Measurements from ENCODE around the gene CAB39. TPM values are rescaled to one million over a fixed set of nuclear protein-coding genes. Genes with fewer than 3 reads are reported as not detected.

The CAB39 gene
- total RNA-seq, 1 experiment from 2014 or later = 40.4 TPM

- no peak for TF ChIP-seq CTCF (IDR thresholded peaks at IDR 0.05; ENCODE audit: insufficient read depth in 1 of 2, low read depth in 1 of 2, low read length in 1 of 2, severe bottlenecking in 1 of 2, unreplicated experiment in 1 of 2)
- POLR2A ChIA-PET = no interaction called here
- no peak for DNase-seq
- Mint-ChIP-seq H3K4me1 (ENCODE audit: low read depth, unreplicated experiment) (no peaks in the 10 kb centered on the region), H3K9me3 (ENCODE audit: unreplicated experiment) (no peaks in the 10 kb centered on the region), H3K36me3 (ENCODE audit: insufficient read depth, unreplicated experiment) (no peaks in the 10 kb centered on the region), H3K27me3 (ENCODE audit: insufficient read depth, unreplicated experiment) (no peaks in the 10 kb centered on the region), H3K4me3 (ENCODE audit: unreplicated experiment) (no peak overlapping the region), H3K27ac (ENCODE audit: unreplicated experiment) (no peak overlapping the region)
- no peaks in the 10 kb centered on the region for H3K27me3 ChIP-seq (replicated peaks; ENCODE audit: control insufficient read depth, insufficient read depth, low read length)
- H3K4me1 ChIP-seq = no peaks in the 10 kb centered on the region
- no peak overlapping the region for H3K4me3 ChIP-seq (ENCODE audit: low read depth, low read length)
- no peaks in the 10 kb centered on the region for H3K36me3 ChIP-seq (ENCODE audit: control insufficient read depth, insufficient read depth, low read length)
- BruUV-seq (replicated peaks) = no TSS peak
- intact Hi-C loops (cut with micrococcal nuclease; ENCODE audit: unreplicated experiment) = no loop called here
- CTCF ChIA-PET = no interaction called here
- H3K9me3 ChIP-seq = no peaks in the 10 kb centered on the region
These were observed 117.3 kb downstream of the CAB39 start for GRCh38 chr2:230829959-230830358.

- H3K27ac Mint-ChIP-seq (ENCODE audit: unreplicated experiment) = no peak overlapping the region
- Histone ChIP-seq H3K36me3 (ENCODE audit: control insufficient read depth, insufficient read depth, low read length) (no peaks in the 10 kb centered on the region), H3K9me3 (no peaks in the 10 kb centered on the region), H3K27me3 (replicated peaks; ENCODE audit: control insufficient read depth, insufficient read depth, low read length) (no peaks in the 10 kb centered on the region), H3K4me3 (ENCODE audit: low read depth, low read length) (no peak overlapping the region), H3K4me1 (no peaks in the 10 kb centered on the region)
- intact Hi-C loops (cut with micrococcal nuclease; ENCODE audit: unreplicated experiment) = no loop called here
- no TSS peak for BruUV-seq (replicated peaks)
- CTCF ChIA-PET = no interaction called here
- H3K4me1 Mint-ChIP-seq (ENCODE audit: low read depth, unreplicated experiment) = no peaks in the 10 kb centered on the region
- H3K9me3 Mint-ChIP-seq (ENCODE audit: unreplicated experiment) = no peaks in the 10 kb centered on the region
- H3K36me3 Mint-ChIP-seq (ENCODE audit: insufficient read depth, unreplicated experiment) = no peaks in the 10 kb centered on the region
- no peak for DNase-seq
- POLR2A ChIA-PET = no interaction called here
- no peak for TF ChIP-seq CTCF (IDR thresholded peaks at IDR 0.05; ENCODE audit: insufficient read depth in 1 of 2, low read depth in 1 of 2, low read length in 1 of 2, severe bottlenecking in 1 of 2, unreplicated experiment in 1 of 2)
- no peak overlapping the region for H3K4me3 Mint-ChIP-seq (ENCODE audit: unreplicated experiment)
- H3K27me3 Mint-ChIP-seq (ENCODE audit: insufficient read depth, unreplicated experiment) = no peaks in the 10 kb centered on the region
These were observed 117.8 kb downstream of the CAB39 start for GRCh38 chr2:230830428-230830827.

- POLR2A ChIA-PET = no interaction called here
These were observed 127.7 kb downstream of the CAB39 start for GRCh38 chr2:230840301-230840700.

More at GRCh38 chr2:230840301-230840700, 127.7 kb downstream of the CAB39 start:
- no peak overlapping the region for H3K4me3 Mint-ChIP-seq (ENCODE audit: unreplicated experiment)
- no peaks in the 10 kb centered on the region for H3K4me1 Mint-ChIP-seq (ENCODE audit: low read depth, unreplicated experiment)
- no peaks in the 10 kb centered on the region for H3K4me1 ChIP-seq
- no peak for DNase-seq
- no peaks in the 10 kb centered on the region for H3K27me3 Mint-ChIP-seq (ENCODE audit: insufficient read depth, unreplicated experiment)
- no peak for TF ChIP-seq CTCF (IDR thresholded peaks at IDR 0.05; ENCODE audit: insufficient read depth in 1 of 2, low read depth in 1 of 2, low read length in 1 of 2, severe bottlenecking in 1 of 2, unreplicated experiment in 1 of 2)
- H3K9me3 Mint-ChIP-seq (ENCODE audit: unreplicated experiment) = peaks cover 12% of the 10 kb centered on the region
- H3K4me3 ChIP-seq (ENCODE audit: low read depth, low read length) = no peak overlapping the region
- no peaks in the 10 kb centered on the region for H3K9me3 ChIP-seq
- no peaks in the 10 kb centered on the region for H3K36me3 ChIP-seq (ENCODE audit: control insufficient read depth, insufficient read depth, low read length)
- no peaks in the 10 kb centered on the region for H3K36me3 Mint-ChIP-seq (ENCODE audit: insufficient read depth, unreplicated experiment)
- H3K27me3 ChIP-seq (replicated peaks; ENCODE audit: control insufficient read depth, insufficient read depth, low read length) = no peaks in the 10 kb centered on the region
- no TSS peak for BruUV-seq (replicated peaks)
- intact Hi-C loops (cut with micrococcal nuclease; ENCODE audit: unreplicated experiment) = no loop called here
- no peak overlapping the region for H3K27ac Mint-ChIP-seq (ENCODE audit: unreplicated experiment)
- CTCF ChIA-PET = no interaction called here

All from Caco-2 (cell line).